ENCODE data around the gene CEL.
"Not testable (repeated sequence)": the region's sequence is repeated elsewhere in the genome, so short reads cannot be mapped to it uniquely, and the experiment has no call there.

The CEL gene

GRCh38 chr9:133061764-133062145, at the start of gene CEL:
Gene CEL, plus strand, starts transcription at chr9:133061981. Its CDS starts 22 bp downstream, at chr9:133062003.
- DNase-seq = not testable (repeated sequence)

- no peak for DNase-seq
Measured at GRCh38 chr9:133014696-133015095, 47.1 kb upstream of the CEL start.

GRCh38 chr9:133023117-133023890, 38.5 kb upstream of the CEL start:
- DNase-seq = peak; percentile 73 to 82

GRCh38 chr9:133026426-133026825, 35.4 kb upstream of the CEL start:
- DNase-seq = no peak

- DNase-seq = no peak
Measured at GRCh38 chr9:133027134-133027533, 34.6 kb upstream of the CEL start.

GRCh38 chr9:133028221-133028620, 33.6 kb upstream of the CEL start:
- no peak for DNase-seq

- no peak for DNase-seq
Measured at GRCh38 chr9:133029994-133030316, 31.8 kb upstream of the CEL start.

- DNase-seq = peak; percentile 88 to 92
Measured at GRCh38 chr9:133030317-133031129, 31.3 kb upstream of the CEL start, which contains the start of gene GTF3C5. Gene GTF3C5, plus strand, starts transcription at chr9:133030997. Its CDS starts 15 bp downstream, at chr9:133031012.

GRCh38 chr9:133031130-133031422, 30.7 kb upstream of the CEL start:
- no peak for DNase-seq

GRCh38 chr9:133031496-133031911, 30.3 kb upstream of the CEL start:
- DNase-seq = peak in 1 of 2 experiments; percentile 33

- no peak for DNase-seq
Measured at GRCh38 chr9:133032171-133032570, 29.6 kb upstream of the CEL start.

- no peak for DNase-seq
Measured at GRCh38 chr9:133035669-133036068, 26.1 kb upstream of the CEL start.

- no peak for DNase-seq
Measured at GRCh38 chr9:133037775-133038515, 23.8 kb upstream of the CEL start.

GRCh38 chr9:133040892-133041479, 20.8 kb upstream of the CEL start:
- peak; percentile 60 to 67 for DNase-seq

- no peak for DNase-seq
Measured at GRCh38 chr9:133041958-133042357, 19.8 kb upstream of the CEL start.

GRCh38 chr9:133042676-133043075, 19.1 kb upstream of the CEL start:
- DNase-seq = no peak

- DNase-seq = no peak
Measured at GRCh38 chr9:133043449-133044035, 18.2 kb upstream of the CEL start.

- DNase-seq = no peak
Measured at GRCh38 chr9:133044125-133044524, 17.7 kb upstream of the CEL start.

GRCh38 chr9:133044661-133045060, 17.1 kb upstream of the CEL start:
- DNase-seq = no peak

GRCh38 chr9:133045132-133045531, 16.6 kb upstream of the CEL start:
- DNase-seq = no peak

- no peak for DNase-seq
Measured at GRCh38 chr9:133046196-133046899, 15.4 kb upstream of the CEL start.

- no peak for DNase-seq
Measured at GRCh38 chr9:133046900-133047295, 14.9 kb upstream of the CEL start.

All from activated CD4-positive, alpha-beta T cell treated with anti-CD3 and anti-CD28 coated beads, Interleukin-2, amount 50 U/mL, for 48 hours (primary cell).